Hematopoietic multipotent progenitor cell treated with erythropoietin and hydrocortisone succinate and interleukin-3 and kit ligand, for 17 days (in vitro differentiated cells): Measurements from ENCODE around the gene DMXL1.
A peak's percentile ranks its signal among the peaks of the same experiment; 100 is the strongest.
"Not testable (repeated sequence)": the region's sequence is repeated elsewhere in the genome, so short reads cannot be mapped to it uniquely, and the experiment has no call there.

ENCODE experiments used
- DNase-seq: peaks from one replicate; pipeline ENCODE4 v3.0.0-alpha.2; 2015; ENCODE audit warnings: low spot score

Gene DMXL1

GRCh38 chr5:119200795-119201194, 129.9 kb downstream of the DMXL1 start:
- no peak for DNase-seq

GRCh38 chr5:119207105-119207504, 136.2 kb downstream of the DMXL1 start:
- DNase-seq, result no peak

DNA sequence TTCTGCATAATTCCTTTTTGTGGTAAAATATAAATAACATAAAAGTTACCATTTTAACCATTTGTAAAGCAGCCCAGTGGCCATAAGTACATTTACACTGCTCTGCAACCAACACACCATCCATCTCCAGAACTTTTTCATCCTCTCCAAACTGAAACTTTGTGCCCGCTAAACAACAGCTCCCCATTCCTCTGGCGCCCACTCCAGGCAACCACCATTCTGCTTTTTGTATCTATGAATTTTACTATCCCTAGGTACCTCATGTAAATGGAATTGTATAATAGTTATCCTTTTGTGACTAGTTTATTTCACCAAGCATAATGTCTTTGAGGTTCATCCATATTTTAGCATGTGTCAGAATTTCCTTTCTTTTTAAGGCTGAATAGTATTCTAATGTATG, 141.1 kb downstream of the DMXL1 start:
- DNase-seq, result no peak

- no peak for DNase-seq
These were observed 141.8 kb downstream of the DMXL1 start for GRCh38 chr5:119212676-119213075.

DNA sequence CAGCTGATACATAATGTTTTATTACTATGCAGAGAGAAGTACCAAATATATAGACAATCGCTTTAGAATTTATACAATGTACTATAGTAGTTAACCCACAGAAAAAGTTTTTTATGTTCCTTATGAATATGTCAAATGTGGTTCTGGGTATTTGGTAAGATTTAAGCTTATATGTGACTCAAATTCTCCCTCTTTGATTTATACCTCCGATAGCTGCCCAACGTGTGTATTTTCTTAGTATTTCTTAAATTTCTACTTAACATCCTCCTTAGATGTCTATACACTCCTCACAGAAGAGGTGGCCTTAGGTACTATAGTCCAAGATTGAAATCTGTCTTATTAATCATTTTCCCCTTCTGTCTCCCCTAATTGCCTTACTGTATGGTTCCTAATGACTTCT, 146.3 kb downstream of the DMXL1 start:
- DNase-seq, result no peak

DNA sequence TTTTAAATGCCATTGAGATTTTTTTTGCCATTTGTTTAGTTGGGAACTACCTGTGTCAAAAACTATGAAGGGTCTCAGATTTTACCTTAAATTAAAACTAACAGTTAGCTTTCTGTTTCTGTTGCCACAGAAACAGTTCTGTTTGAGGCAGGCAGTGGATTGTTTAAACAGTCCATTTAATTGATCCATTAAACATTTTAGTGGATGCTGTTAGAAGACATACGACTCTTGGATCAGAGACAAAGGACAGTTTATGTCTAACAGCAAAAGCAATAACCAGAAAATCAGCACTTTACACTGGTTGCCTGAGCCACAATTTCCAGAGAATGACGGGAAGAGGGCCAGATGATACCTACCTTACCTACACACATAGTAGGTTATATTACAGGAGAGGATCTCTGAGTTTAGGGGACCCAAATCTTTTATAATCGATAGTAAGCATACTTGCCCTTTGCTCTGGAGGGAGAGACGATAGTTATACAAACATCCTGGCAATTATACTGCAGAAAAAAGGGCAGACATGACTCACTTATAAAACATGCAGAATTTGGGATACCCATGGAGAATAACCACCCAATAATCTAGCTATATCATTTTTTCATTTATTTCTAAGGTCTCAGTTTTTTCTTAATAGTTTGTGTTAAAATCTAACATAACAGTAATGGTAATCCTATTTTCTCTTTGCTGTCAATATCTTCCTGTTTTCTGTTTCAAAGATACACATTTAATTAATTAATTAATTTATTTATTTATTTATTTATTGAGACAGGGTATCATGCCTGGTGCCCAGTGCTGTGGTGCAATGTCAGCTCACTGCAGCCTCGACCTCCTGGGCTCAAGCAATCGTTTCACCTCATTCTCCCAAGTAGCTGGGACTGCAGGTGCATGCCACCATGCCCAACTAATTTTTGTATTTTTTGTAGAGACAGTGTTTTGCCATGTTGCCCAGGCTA, 148.2 kb downstream of the DMXL1 start:
- no peak for DNase-seq

GRCh38 chr5:119220576-119221197, 149.8 kb downstream of the DMXL1 start:
- no peak for DNase-seq

GRCh38 chr5:119221330-119221729, 150.4 kb downstream of the DMXL1 start:
- DNase-seq, result no peak

GRCh38 chr5:119229950-119230349, 159.1 kb downstream of the DMXL1 start:
- DNase-seq, result no peak

GRCh38 chr5:119238265-119239118, 167.6 kb downstream of the DMXL1 start:
- no peak for DNase-seq

- no peak for DNase-seq
These were observed 168.2 kb downstream of the DMXL1 start for GRCh38 chr5:119239119-119239417.

- not testable (repeated sequence) for DNase-seq
These were observed 168.9 kb downstream of the DMXL1 start for GRCh38 chr5:119239826-119240225.

DNA sequence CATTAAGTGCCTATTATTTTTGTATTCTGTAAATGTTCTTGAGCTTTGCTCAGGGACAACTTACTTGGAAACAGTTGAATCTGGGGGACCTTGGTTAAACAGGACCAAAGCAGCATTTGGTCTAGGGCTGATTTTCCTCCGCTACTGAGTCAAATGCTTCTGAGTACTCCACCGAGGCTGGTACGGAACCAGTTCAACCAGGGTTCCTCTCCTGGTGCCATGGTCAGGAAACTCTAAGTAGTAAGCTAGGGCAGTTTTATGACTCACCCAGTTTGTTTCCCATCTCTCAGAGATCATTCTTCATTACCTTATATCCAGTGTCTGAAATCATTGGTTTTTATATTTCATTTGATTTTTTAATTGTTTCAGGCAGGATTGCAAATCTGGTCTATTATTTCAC, 173.0 kb downstream of the DMXL1 start:
- DNase-seq, result no peak

- no peak for DNase-seq
These were observed 180.3 kb downstream of the DMXL1 start for GRCh38 chr5:119250946-119251901.

- peak; percentile 23 for DNase-seq
These were observed 184.9 kb downstream of the DMXL1 start for GRCh38 chr5:119255571-119256356.

DNA sequence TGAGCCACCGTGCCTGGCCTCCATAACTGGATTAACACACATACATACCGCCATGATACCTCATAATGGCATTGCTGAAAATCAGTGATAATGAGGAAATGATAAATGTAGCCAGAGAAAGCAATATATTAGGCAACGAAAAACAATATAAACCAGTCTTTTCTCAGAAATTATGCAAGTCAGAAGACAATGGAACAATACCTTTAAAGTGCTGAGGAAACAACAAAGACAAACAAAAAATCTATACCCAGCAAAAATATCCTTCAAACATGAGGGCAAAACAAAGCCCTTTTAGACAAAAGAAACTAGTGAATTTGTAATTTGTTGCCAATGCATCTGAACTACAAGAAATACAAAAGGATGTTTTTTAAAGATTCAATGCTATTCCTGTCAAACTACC, 186.7 kb downstream of the DMXL1 start:
- no peak for DNase-seq

- DNase-seq, result no peak
These were observed 192.8 kb downstream of the DMXL1 start for GRCh38 chr5:119263639-119264038.

GRCh38 chr5:119264186-119264585, 193.3 kb downstream of the DMXL1 start:
- no peak for DNase-seq

DNA sequence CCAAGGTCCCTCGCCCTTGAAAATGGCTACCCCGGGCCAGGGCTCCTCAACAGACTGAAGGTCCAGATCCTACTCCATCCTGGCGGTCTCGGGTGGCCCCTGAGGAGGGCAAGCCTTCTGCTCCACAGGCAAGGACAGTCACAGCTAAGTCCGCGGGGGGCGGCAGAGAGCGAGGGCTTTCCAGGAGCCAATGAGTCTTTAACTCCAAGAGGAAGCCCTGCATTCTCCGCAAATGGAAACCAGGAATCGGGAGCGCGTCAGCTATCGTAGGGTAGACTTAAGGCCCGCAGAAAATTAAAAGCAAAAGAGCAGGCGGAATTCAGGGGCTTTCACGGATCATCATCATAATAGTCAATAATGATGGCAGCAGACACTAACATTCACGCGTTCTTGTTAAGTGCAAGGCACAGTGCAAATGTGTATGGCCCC, 197.1 kb downstream of the DMXL1 start:
- peak; percentile 52 for DNase-seq

DNA sequence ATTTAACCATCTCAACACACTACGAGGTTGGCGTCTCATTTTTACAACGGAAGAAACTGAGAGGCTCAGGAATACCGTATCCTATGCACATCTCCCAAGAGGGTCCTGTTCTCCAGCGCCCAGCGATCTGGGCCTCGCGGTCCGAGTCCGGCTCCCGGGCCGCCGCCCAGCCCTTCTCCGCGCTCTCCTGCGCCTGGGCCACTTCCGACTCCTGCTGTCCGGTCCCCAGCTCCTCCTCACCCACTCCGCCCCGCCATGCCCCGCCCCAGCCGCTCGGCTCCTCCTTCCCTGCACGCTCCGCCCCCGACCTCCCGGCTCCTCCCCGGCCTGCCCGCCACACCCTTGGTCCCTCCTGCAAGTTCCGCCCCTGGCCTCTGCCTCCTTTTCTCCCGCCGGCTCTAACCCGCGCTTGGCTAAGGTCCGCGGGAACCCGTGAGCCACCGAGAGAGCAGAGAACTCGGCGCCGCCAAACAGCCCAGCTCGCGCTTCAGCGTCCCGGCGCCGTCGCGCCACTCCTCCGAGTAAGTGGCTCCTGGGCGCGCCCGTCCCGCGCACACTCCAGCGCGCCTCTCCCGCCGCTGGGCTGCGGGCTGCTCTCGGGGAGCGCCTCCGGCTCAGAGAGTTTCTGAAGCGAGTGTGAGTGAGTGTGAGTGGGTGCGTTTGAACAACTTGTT, 197.6 kb downstream of the DMXL1 start:
- DNase-seq, result peak; percentile 87
